ENCODE measurements around the gene SLC27A5. TPM values are rescaled to one million over a fixed set of nuclear protein-coding genes. Genes with fewer than 3 reads are reported as not detected.
A peak's percentile ranks its signal among the peaks of the same experiment; 100 is the strongest.

The SLC27A5 gene
- total and polyA plus RNA-seq, 2 of the 13 experiments (the other 11 are each of a cell fraction or from before 2014, with no cell fraction given), result 30.3 to 40.2 TPM

DNA sequence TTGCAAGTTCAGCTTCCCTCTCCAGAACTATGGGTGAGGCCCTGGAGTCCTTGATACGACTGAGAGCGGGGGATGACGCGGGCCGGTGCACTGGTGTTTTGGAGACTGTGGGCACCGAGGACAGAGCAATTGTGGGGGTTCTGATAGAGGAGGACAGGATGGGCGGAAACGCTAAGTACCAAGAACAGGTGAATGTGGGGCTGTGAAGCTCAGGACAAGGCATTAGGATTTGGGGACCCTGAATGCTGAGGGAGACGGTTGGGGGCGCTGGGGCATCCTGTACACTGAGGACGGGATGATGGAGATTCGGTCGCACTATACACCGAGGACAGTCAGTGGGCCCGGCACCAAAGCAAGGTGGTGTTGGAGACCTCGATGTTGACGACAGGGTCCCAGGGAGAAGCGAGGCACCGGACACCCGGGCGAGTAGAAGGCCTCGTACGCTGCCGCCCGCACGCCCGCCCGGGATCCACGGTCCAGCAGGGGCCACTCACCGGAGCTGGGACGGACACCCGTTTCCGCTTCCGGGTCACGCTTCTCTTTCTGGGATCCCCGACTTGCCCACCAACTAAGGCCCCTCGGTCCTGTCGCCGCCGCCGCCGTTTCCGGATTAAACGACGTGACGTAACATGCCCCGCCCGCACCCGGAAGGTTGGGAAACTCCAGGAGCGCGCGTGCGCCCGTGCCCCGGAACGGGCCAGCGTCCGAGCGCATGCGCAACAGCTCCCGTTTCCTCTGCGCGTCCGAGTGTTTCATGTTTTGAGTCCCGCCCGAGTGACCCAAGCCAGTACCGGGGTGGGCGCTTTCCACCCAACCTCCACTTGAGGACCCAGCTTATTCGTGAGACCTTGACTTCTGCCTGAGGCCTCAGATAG lies 42.9 kb upstream of the SLC27A5 start, which contains the start of gene CHMP2A (continued):
- TF ChIP-seq KIAA2018 (CRISPR knock-in tag; IDR thresholded peaks at IDR 0.05; ENCODE audit: borderline replicate concordance) (no peak), ZNF414 (CRISPR knock-in tag; IDR thresholded peaks at IDR 0.05) (no peak), ZNF646 (CRISPR knock-in tag; IDR thresholded peaks at IDR 0.05) (no peak), IKZF5 (CRISPR knock-in tag; IDR thresholded peaks at IDR 0.05) (no peak), RXRA (CRISPR knock-in tag; IDR thresholded peaks at IDR 0.05) (peak; percentile 22; the same call in 1 of the 2 replicates), ZNF773 (CRISPR knock-in tag; IDR thresholded peaks at IDR 0.05; ENCODE audit: borderline replicate concordance) (no peak), MED1 (CRISPR knock-in tag; IDR thresholded peaks at IDR 0.05) (0 out of 2 replicates have a peak, but pooled peaks have one; percentile 26), RARA (CRISPR knock-in tag; IDR thresholded peaks at IDR 0.05) (0 out of 2 replicates have a peak, but pooled peaks have one; percentile 13)

Data from HepG2 (cell line).